Nephron (organoid): ENCODE measurements around the gene KCNK15.
A peak's percentile ranks its signal among the peaks of the same experiment; 100 is the strongest.

ENCODE experiments used
- H3K27ac Mint-ChIP-seq, 3 experiments: 2 replicates each; pipeline ENCODE4 v1.8.0; 2020; ENCODE audit warnings: mixed read lengths in 3 of 3, mild to moderate bottlenecking in 2 of 3, moderate library complexity in 1 of 3
- H3K27me3 Mint-ChIP-seq: 2 replicates; pipeline ENCODE4 v1.8.0; 2021; ENCODE audit warnings: low read depth, mild to moderate bottlenecking, moderate library complexity, mixed read lengths
- H3K36me3 Mint-ChIP-seq: 2 replicates; pipeline ENCODE4 v1.8.0; 2020; ENCODE audit warnings: low read depth, mixed read lengths
- H3K4me1 Mint-ChIP-seq: 2 replicates; pipeline ENCODE4 v1.8.0; 2020; ENCODE audit warnings: mixed read lengths
- H3K4me3 Mint-ChIP-seq, 3 experiments: 2 replicates each; pipeline ENCODE4 v1.8.0; 2020; ENCODE audit warnings: mild to moderate bottlenecking in 3 of 3, mixed read lengths in 3 of 3, moderate library complexity in 2 of 3
- H3K9me3 Mint-ChIP-seq: 2 replicates; pipeline ENCODE4 v1.8.0; 2020; ENCODE audit warnings: mixed read lengths
- CTCF ChIP-seq, 3 experiments: fragments of 200-600 bp; sonication (generic); IDR thresholded peaks; one replicate each; pipeline ENCODE4 v1.5.0; 2021; ENCODE audit warnings: antibody characterized with exemption in 3 of 3; ENCODE audit not compliant: unreplicated experiment in 3 of 3

KCNK15 gene

GRCh38 chr20:44735816-44736169, 9.9 kb upstream of the KCNK15 start:
- no peaks in the 10 kb centered on the region for H3K36me3 Mint-ChIP-seq
- peaks cover 23% of the 10 kb centered on the region for H3K4me1 Mint-ChIP-seq
- peaks cover 15% of the 10 kb centered on the region for H3K27me3 Mint-ChIP-seq
- no peak overlapping the region for H3K4me3 Mint-ChIP-seq
- no peaks in the 10 kb centered on the region for H3K9me3 Mint-ChIP-seq
- no peak for TF ChIP-seq CTCF (IDR thresholded peaks at IDR 0.05; ENCODE audit: unreplicated experiment in 3 of 3)
- peak overlapping the region; percentile 23 to 41 (median 28) for H3K27ac Mint-ChIP-seq

GRCh38 chr20:44736170-44737021, 9.3 kb upstream of the KCNK15 start:
- no peaks in the 10 kb centered on the region for H3K9me3 Mint-ChIP-seq
- peaks cover 16% of the 10 kb centered on the region for H3K27me3 Mint-ChIP-seq
- H3K4me3 Mint-ChIP-seq, result no peak overlapping the region
- H3K36me3 Mint-ChIP-seq, result no peaks in the 10 kb centered on the region
- no peak for TF ChIP-seq CTCF (IDR thresholded peaks at IDR 0.05; ENCODE audit: unreplicated experiment in 3 of 3)
- H3K27ac Mint-ChIP-seq, result peak overlapping the region; percentile 23 to 41 (median 28)
- H3K4me1 Mint-ChIP-seq, result peaks cover 23% of the 10 kb centered on the region

GRCh38 chr20:44737116-44737515, 8.5 kb upstream of the KCNK15 start:
- no peak overlapping the region for H3K4me3 Mint-ChIP-seq
- H3K4me1 Mint-ChIP-seq, result peaks cover 23% of the 10 kb centered on the region
- no peak overlapping the region for H3K27ac Mint-ChIP-seq
- H3K9me3 Mint-ChIP-seq, result no peaks in the 10 kb centered on the region
- peaks cover 21% of the 10 kb centered on the region for H3K27me3 Mint-ChIP-seq
- no peak for TF ChIP-seq CTCF (IDR thresholded peaks at IDR 0.05; ENCODE audit: unreplicated experiment in 3 of 3)
- no peaks in the 10 kb centered on the region for H3K36me3 Mint-ChIP-seq

- H3K4me3 Mint-ChIP-seq, result no peak overlapping the region
- peak overlapping the region in 1 of 3 experiments; percentile 15 for H3K27ac Mint-ChIP-seq
- no peaks in the 10 kb centered on the region for H3K36me3 Mint-ChIP-seq
- H3K4me1 Mint-ChIP-seq, result peaks cover 23% of the 10 kb centered on the region
- TF ChIP-seq CTCF (IDR thresholded peaks at IDR 0.05; ENCODE audit: unreplicated experiment in 3 of 3), result no peak
- peaks cover 28% of the 10 kb centered on the region for H3K27me3 Mint-ChIP-seq
- H3K9me3 Mint-ChIP-seq, result no peaks in the 10 kb centered on the region
Observed at GRCh38 chr20:44738813-44739477, 6.7 kb upstream of the KCNK15 start.

- H3K4me3 Mint-ChIP-seq, result no peak overlapping the region
- H3K36me3 Mint-ChIP-seq, result no peaks in the 10 kb centered on the region
- peaks cover 23% of the 10 kb centered on the region for H3K4me1 Mint-ChIP-seq
- H3K27ac Mint-ChIP-seq, result peak overlapping the region in 1 of 3 experiments; percentile 7
- no peak for TF ChIP-seq CTCF (IDR thresholded peaks at IDR 0.05; ENCODE audit: unreplicated experiment in 3 of 3)
- H3K27me3 Mint-ChIP-seq, result peaks cover 34% of the 10 kb centered on the region
- no peaks in the 10 kb centered on the region for H3K9me3 Mint-ChIP-seq
Observed at GRCh38 chr20:44739942-44740341, 5.7 kb upstream of the KCNK15 start.
